IPS-20b (cell line): Measurements from ENCODE around the gene ZNF491.

Experiments used
- H3K27ac ChIP-seq: one replicate; pipeline ENCODE4 v1.5.1; 2013; ENCODE audit warnings: low read length
- H3K27me3 ChIP-seq: 2 replicates; pipeline ENCODE4 v1.6.1; 2013; ENCODE audit warnings: mild to moderate bottlenecking, low read length, inconsistent platforms; ENCODE audit not compliant: insufficient read depth
- H3K36me3 ChIP-seq: 2 replicates; pipeline ENCODE4 v1.6.1; 2013; ENCODE audit warnings: low read depth, mild to moderate bottlenecking, inconsistent platforms, low read length, moderate library complexity; ENCODE audit not compliant: insufficient read depth
- H3K4me1 ChIP-seq: 2 replicates; pipeline ENCODE4 v1.6.1; 2013; ENCODE audit warnings: mild to moderate bottlenecking, control low read depth, inconsistent platforms, low read length, moderate library complexity; ENCODE audit not compliant: insufficient read depth
- H3K4me3 ChIP-seq: 2 replicates; pipeline ENCODE4 v1.5.1; 2013; ENCODE audit warnings: mild to moderate bottlenecking, low read length, inconsistent platforms
- H3K9ac ChIP-seq: 2 replicates; pipeline ENCODE4 v1.6.1; 2013; ENCODE audit warnings: low read depth, mild to moderate bottlenecking, inconsistent platforms, low read length, moderate library complexity
- H3K9me3 ChIP-seq: 2 replicates; pipeline ENCODE4 v1.6.1; 2013; ENCODE audit warnings: mild to moderate bottlenecking, low read depth, low read length, inconsistent platforms; ENCODE audit not compliant: insufficient read depth

The ZNF491 gene

GRCh38 chr19:11798391-11799330 lies at the start of gene ZNF491:
ZNF491 (plus strand) TSS chr19:11798523; CDS start chr19:11805954, 7,431 bp downstream.
- no peak within 1 kb of the TSS for H3K27ac ChIP-seq
- peaks cover 9% of the 10 kb centered on the region for H3K9me3 ChIP-seq
- H3K4me3 ChIP-seq = peak within 1 kb of the TSS; percentile 82
- H3K4me1 ChIP-seq = peaks cover 2% of the 10 kb centered on the region; the same call in 1 of the 2 replicates
- H3K9ac ChIP-seq = peak within 1 kb of the TSS; percentile 57; the same call in 1 of the 2 replicates
- peaks cover 21% of the 10 kb centered on the region for H3K27me3 ChIP-seq
- H3K36me3 ChIP-seq = no peaks in the 10 kb centered on the region

GRCh38 chr19:11749751-11750150 lies 48.6 kb upstream of the ZNF491 start:
- no peaks in the 10 kb centered on the region for H3K4me1 ChIP-seq
- H3K4me3 ChIP-seq = no peak overlapping the region
- H3K27ac ChIP-seq = no peak overlapping the region
- H3K36me3 ChIP-seq = no peaks in the 10 kb centered on the region
- H3K27me3 ChIP-seq = no peaks in the 10 kb centered on the region
- H3K9me3 ChIP-seq = peaks cover 44% of the 10 kb centered on the region
- no peak overlapping the region for H3K9ac ChIP-seq

- H3K4me1 ChIP-seq = no peaks in the 10 kb centered on the region
- H3K36me3 ChIP-seq = no peaks in the 10 kb centered on the region
- no peak overlapping the region for H3K27ac ChIP-seq
- H3K9me3 ChIP-seq = peaks cover 63% of the 10 kb centered on the region
- no peak overlapping the region for H3K9ac ChIP-seq
- H3K27me3 ChIP-seq = no peaks in the 10 kb centered on the region
- H3K4me3 ChIP-seq = no peak overlapping the region
Measured at GRCh38 chr19:11752244-11752736, 46.0 kb upstream of the ZNF491 start.

- Histone ChIP-seq H3K27me3 (no peaks in the 10 kb centered on the region), H3K9me3 (peaks cover 55% of the 10 kb centered on the region), H3K27ac (no peak overlapping the region), H3K4me3 (no peak overlapping the region), H3K9ac (no peak overlapping the region), H3K4me1 (no peaks in the 10 kb centered on the region), H3K36me3 (no peaks in the 10 kb centered on the region)
Measured at GRCh38 chr19:11754663-11755062, 43.7 kb upstream of the ZNF491 start.

- H3K9ac ChIP-seq = no peak overlapping the region
- no peaks in the 10 kb centered on the region for H3K36me3 ChIP-seq
- H3K27ac ChIP-seq = no peak overlapping the region
- no peak overlapping the region for H3K4me3 ChIP-seq
- peaks cover 46% of the 10 kb centered on the region for H3K9me3 ChIP-seq
- no peaks in the 10 kb centered on the region for H3K27me3 ChIP-seq
- H3K4me1 ChIP-seq = no peaks in the 10 kb centered on the region
Measured at GRCh38 chr19:11756965-11757364, 41.4 kb upstream of the ZNF491 start.

GRCh38 chr19:11759805-11760204 lies 38.5 kb upstream of the ZNF491 start:
- H3K9me3 ChIP-seq = peaks cover 25% of the 10 kb centered on the region; the same call in 1 of the 2 replicates
- H3K27me3 ChIP-seq = no peaks in the 10 kb centered on the region; the same call in 1 of the 2 replicates
- H3K9ac ChIP-seq = no peak overlapping the region
- no peaks in the 10 kb centered on the region for H3K4me1 ChIP-seq
- H3K27ac ChIP-seq = no peak overlapping the region
- H3K36me3 ChIP-seq = no peaks in the 10 kb centered on the region
- no peak overlapping the region for H3K4me3 ChIP-seq

- H3K4me3 ChIP-seq = no peak overlapping the region
- H3K9ac ChIP-seq = no peak overlapping the region
- H3K9me3 ChIP-seq = peaks cover 3% of the 10 kb centered on the region; the same call in 1 of the 2 replicates
- H3K27me3 ChIP-seq = peaks cover 12% of the 10 kb centered on the region
- H3K4me1 ChIP-seq = no peaks in the 10 kb centered on the region
- no peak overlapping the region for H3K27ac ChIP-seq
- no peaks in the 10 kb centered on the region for H3K36me3 ChIP-seq
Measured at GRCh38 chr19:11763117-11763516, 35.2 kb upstream of the ZNF491 start.

- H3K9ac ChIP-seq = no peak overlapping the region
- H3K27ac ChIP-seq = no peak overlapping the region
- H3K4me1 ChIP-seq = no peaks in the 10 kb centered on the region
- no peaks in the 10 kb centered on the region for H3K36me3 ChIP-seq
- peaks cover 3% of the 10 kb centered on the region; the same call in 1 of the 2 replicates for H3K9me3 ChIP-seq
- H3K4me3 ChIP-seq = no peak overlapping the region
- peaks cover 17% of the 10 kb centered on the region for H3K27me3 ChIP-seq
Measured at GRCh38 chr19:11763611-11764010, 34.7 kb upstream of the ZNF491 start.

- peaks cover 7% of the 10 kb centered on the region for H3K9me3 ChIP-seq
- no peak within 1 kb of the TSS for H3K27ac ChIP-seq
- H3K27me3 ChIP-seq = peaks cover 25% of the 10 kb centered on the region
- H3K9ac ChIP-seq = peak within 1 kb of the TSS; percentile 46; the same call in 1 of the 2 replicates
- H3K4me1 ChIP-seq = no peaks in the 10 kb centered on the region
- no peaks in the 10 kb centered on the region for H3K36me3 ChIP-seq
- peak within 1 kb of the TSS; percentile 74 for H3K4me3 ChIP-seq
Measured at GRCh38 chr19:11766597-11767591, 31.4 kb upstream of the ZNF491 start, which contains the start of gene ZNF441. ZNF441 (plus strand) TSS chr19:11767000; CDS start chr19:11767194, 194 bp downstream.

GRCh38 chr19:11767633-11768133 lies 30.6 kb upstream of the ZNF491 start:
- Histone ChIP-seq H3K36me3 (no peaks in the 10 kb centered on the region), H3K9me3 (peaks cover 13% of the 10 kb centered on the region), H3K4me1 (no peaks in the 10 kb centered on the region), H3K9ac (peak overlapping the region; percentile 46; the same call in 1 of the 2 replicates), H3K4me3 (peak overlapping the region; percentile 74), H3K27me3 (peaks cover 25% of the 10 kb centered on the region), H3K27ac (no peak overlapping the region)

GRCh38 chr19:11769995-11770394 lies 28.3 kb upstream of the ZNF491 start:
- no peaks in the 10 kb centered on the region for H3K36me3 ChIP-seq
- H3K9ac ChIP-seq = no peak overlapping the region
- no peaks in the 10 kb centered on the region for H3K4me1 ChIP-seq
- peaks cover 22% of the 10 kb centered on the region for H3K9me3 ChIP-seq
- no peak overlapping the region for H3K27ac ChIP-seq
- H3K4me3 ChIP-seq = no peak overlapping the region
- H3K27me3 ChIP-seq = peaks cover 25% of the 10 kb centered on the region
